ENCODE measurements around the gene MAPK11.

The MAPK11 gene

GRCh38 chr22:50278956-50279619 lies 8.9 kb upstream of the MAPK11 start:
- H3K27ac Mint-ChIP-seq = no peak overlapping the region

GRCh38 chr22:50278461-50278860 lies 8.3 kb upstream of the MAPK11 start:
- no peak overlapping the region for H3K27ac Mint-ChIP-seq
- no peak for TF ChIP-seq CTCF (IDR thresholded peaks at IDR 0.05; ENCODE audit: unreplicated experiment in 3 of 3)
- peaks cover 7% of the 10 kb centered on the region for H3K4me1 Mint-ChIP-seq
- no peaks in the 10 kb centered on the region for H3K27me3 Mint-ChIP-seq (ENCODE audit: low read depth)
- H3K36me3 Mint-ChIP-seq (ENCODE audit: low read depth) = peaks cover 47% of the 10 kb centered on the region
- H3K4me3 Mint-ChIP-seq = no peak overlapping the region
- H3K9me3 Mint-ChIP-seq = no peaks in the 10 kb centered on the region

More at GRCh38 chr22:50278956-50279619, 8.9 kb upstream of the MAPK11 start:
- Mint-ChIP-seq H3K9me3 (no peaks in the 10 kb centered on the region), H3K4me1 (peaks cover 2% of the 10 kb centered on the region), H3K4me3 (no peak overlapping the region), H3K36me3 (ENCODE audit: low read depth) (peaks cover 42% of the 10 kb centered on the region), H3K27me3 (ENCODE audit: low read depth) (no peaks in the 10 kb centered on the region)
- TF ChIP-seq CTCF (IDR thresholded peaks at IDR 0.05; ENCODE audit: unreplicated experiment in 3 of 3) = no peak

GRCh38 chr22:50277761-50278160 lies 7.6 kb upstream of the MAPK11 start:
- Mint-ChIP-seq H3K27me3 (ENCODE audit: low read depth) (no peaks in the 10 kb centered on the region), H3K4me1 (peaks cover 7% of the 10 kb centered on the region), H3K9me3 (no peaks in the 10 kb centered on the region), H3K36me3 (ENCODE audit: low read depth) (peaks cover 47% of the 10 kb centered on the region), H3K4me3 (no peak overlapping the region), H3K27ac (no peak overlapping the region)
- TF ChIP-seq CTCF (IDR thresholded peaks at IDR 0.05; ENCODE audit: unreplicated experiment in 3 of 3) = no peak

GRCh38 chr22:50276143-50276542 lies 6.0 kb upstream of the MAPK11 start:
- Mint-ChIP-seq H3K27ac (no peak overlapping the region), H3K27me3 (ENCODE audit: low read depth) (no peaks in the 10 kb centered on the region), H3K4me3 (no peak overlapping the region), H3K4me1 (peaks cover 7% of the 10 kb centered on the region), H3K9me3 (no peaks in the 10 kb centered on the region), H3K36me3 (ENCODE audit: low read depth) (peaks cover 43% of the 10 kb centered on the region)
- peak; percentile 33 to 51 (median 39) for TF ChIP-seq CTCF (IDR thresholded peaks at IDR 0.05; ENCODE audit: unreplicated experiment in 3 of 3)

GRCh38 chr22:50275181-50276055 lies 5.2 kb upstream of the MAPK11 start:
- Mint-ChIP-seq H3K4me1 (peaks cover 7% of the 10 kb centered on the region), H3K36me3 (ENCODE audit: low read depth) (peaks cover 37% of the 10 kb centered on the region), H3K27me3 (ENCODE audit: low read depth) (peaks cover 5% of the 10 kb centered on the region), H3K27ac (no peak overlapping the region), H3K4me3 (no peak overlapping the region), H3K9me3 (no peaks in the 10 kb centered on the region)
- no peak for TF ChIP-seq CTCF (IDR thresholded peaks at IDR 0.05; ENCODE audit: unreplicated experiment in 3 of 3)

Data from nephron (organoid).